SK-N-SH treated with all-trans-retinoic acid at 6 μM for 48 hours (cell line): ENCODE data around the gene PDZD2.

Source experiments
- ESRRG ChIP-seq: fragments of 250-450 bp; sonication (Bioruptor Pico); IDR thresholded peaks from 2 replicates; pipeline ENCODE4 v1.6.1; 2021; ENCODE audit warnings: mild to moderate bottlenecking
- TCF4 ChIP-seq: fragments of 250-450 bp; sonication (Bioruptor Pico); IDR thresholded peaks from 2 replicates; pipeline ENCODE4 v1.8.0; 2021; ENCODE audit warnings: mild to moderate bottlenecking, moderate library complexity, borderline replicate concordance

- no peak for TF ChIP-seq TCF4 (CRISPR knock-in tag)
- TF ChIP-seq ESRRG (CRISPR knock-in tag): no peak
These were observed 324.6 kb downstream of the PDZD2 start for GRCh38 chr5:31963358-31964006.
